GM18498 (cell line): ENCODE measurements around the gene RNF17.

Source experiments
- ATAC-seq: cut with Tn5 transposase; IDR thresholded peaks from one replicate; pipeline ENCODE4 v1.9.1; 2021; ENCODE audit warnings: mild to moderate bottlenecking, moderate library complexity; ENCODE audit not compliant: unreplicated experiment

The RNF17 gene

GRCh38 chr13:24763596-24764275, at the start of gene RNF17:
TSS of gene RNF17 (plus strand) at chr13:24764169. CDS start at chr13:24764204, 35 bp downstream.
- ATAC-seq, result no peak

GRCh38 chr13:24716011-24716410, 48.0 kb upstream of the RNF17 start:
- ATAC-seq, result no peak

GRCh38 chr13:24716446-24716845, 47.5 kb upstream of the RNF17 start:
- ATAC-seq, result no peak

- no peak for ATAC-seq
Measured at GRCh38 chr13:24717217-24717616, 46.8 kb upstream of the RNF17 start.

GRCh38 chr13:24718192-24718965, 45.6 kb upstream of the RNF17 start:
- ATAC-seq, result no peak

- ATAC-seq, result no peak
Measured at GRCh38 chr13:24719139-24719538, 44.8 kb upstream of the RNF17 start.

GRCh38 chr13:24723206-24723605, 40.8 kb upstream of the RNF17 start:
- ATAC-seq, result no peak

GRCh38 chr13:24724714-24725113, 39.3 kb upstream of the RNF17 start:
- ATAC-seq, result no peak

- ATAC-seq, result no peak
Measured at GRCh38 chr13:24725379-24725778, 38.6 kb upstream of the RNF17 start.

GRCh38 chr13:24727731-24728601, 36.0 kb upstream of the RNF17 start:
- peak; percentile 75 for ATAC-seq

- peak; percentile 89 for ATAC-seq
Measured at GRCh38 chr13:24730873-24731567, 32.9 kb upstream of the RNF17 start.

- ATAC-seq, result no peak
Measured at GRCh38 chr13:24734950-24735349, 29.0 kb upstream of the RNF17 start.

GRCh38 chr13:24737042-24737441, 26.9 kb upstream of the RNF17 start:
- ATAC-seq, result no peak

GRCh38 chr13:24738366-24738847, 25.6 kb upstream of the RNF17 start:
- ATAC-seq, result no peak

- ATAC-seq, result no peak
Measured at GRCh38 chr13:24740014-24740890, 23.7 kb upstream of the RNF17 start.

- ATAC-seq, result no peak
Measured at GRCh38 chr13:24741016-24741662, 22.8 kb upstream of the RNF17 start.

GRCh38 chr13:24741791-24742190, 22.2 kb upstream of the RNF17 start:
- no peak for ATAC-seq

GRCh38 chr13:24742294-24742693, 21.7 kb upstream of the RNF17 start:
- ATAC-seq, result no peak

GRCh38 chr13:24742977-24743376, 21.0 kb upstream of the RNF17 start:
- no peak for ATAC-seq
